ENCODE measurements around the gene DMRT3.

DMRT3 gene

GRCh38 chr9:976258-976942, at the start of gene DMRT3:
Gene DMRT3, plus strand, starts transcription at chr9:976655. Its CDS starts 347 bp downstream, at chr9:977002.
- no peak for TF ChIP-seq CTCF (IDR thresholded peaks at IDR 0.05; ENCODE audit: insufficient read depth, low read depth, low read length, missing control alignments)
- DNase-seq (ENCODE audit: low read depth): peak; percentile 36
- H3K4me3 ChIP-seq (ENCODE audit: low read length): peak within 1 kb of the TSS; percentile 24

GRCh38 chr9:926976-927375, 49.5 kb upstream of the DMRT3 start:
- TF ChIP-seq CTCF (IDR thresholded peaks at IDR 0.05; ENCODE audit: insufficient read depth, low read depth, low read length, missing control alignments): no peak

GRCh38 chr9:928363-929042, 48.0 kb upstream of the DMRT3 start:
- H3K4me3 ChIP-seq (ENCODE audit: low read length): no peak overlapping the region
- TF ChIP-seq CTCF (IDR thresholded peaks at IDR 0.05; ENCODE audit: insufficient read depth, low read depth, low read length, missing control alignments): peak; percentile 54
- DNase-seq (ENCODE audit: low read depth): peak; percentile 33

More at GRCh38 chr9:926976-927375, 49.5 kb upstream of the DMRT3 start:
- H3K4me3 ChIP-seq (ENCODE audit: low read length): no peak overlapping the region
- DNase-seq (ENCODE audit: low read depth): no peak

- DNase-seq (ENCODE audit: low read depth): no peak
- no peak for TF ChIP-seq CTCF (IDR thresholded peaks at IDR 0.05; ENCODE audit: insufficient read depth, low read depth, low read length, missing control alignments)
Measured at GRCh38 chr9:929719-930118, 46.7 kb upstream of the DMRT3 start.

GRCh38 chr9:933356-933755, 43.1 kb upstream of the DMRT3 start:
- TF ChIP-seq CTCF (IDR thresholded peaks at IDR 0.05; ENCODE audit: insufficient read depth, low read depth, low read length, missing control alignments): no peak
- no peak overlapping the region for H3K4me3 ChIP-seq (ENCODE audit: low read length)
- no peak for DNase-seq (ENCODE audit: low read depth)

More at GRCh38 chr9:929719-930118, 46.7 kb upstream of the DMRT3 start:
- H3K4me3 ChIP-seq (ENCODE audit: low read length): no peak overlapping the region

- no peak for TF ChIP-seq CTCF (IDR thresholded peaks at IDR 0.05; ENCODE audit: insufficient read depth, low read depth, low read length, missing control alignments)
- peak; percentile 93 for DNase-seq (ENCODE audit: low read depth)
- no peak overlapping the region for H3K4me3 ChIP-seq (ENCODE audit: low read length)
Measured at GRCh38 chr9:935348-935965, 41.0 kb upstream of the DMRT3 start.

Measured in epithelial cell of esophagus (primary cell).